ENCODE results near the gene NSUN2. TPM values are rescaled to one million over a fixed set of nuclear protein-coding genes. Genes with fewer than 3 reads are reported as not detected.
"Not testable (repeated sequence)": the region's sequence is repeated elsewhere in the genome, so short reads cannot be mapped to it uniquely, and the experiment has no call there.

NSUN2 gene
- total and polyA plus RNA-seq, 4 donors = 32.5 to 45.5 (median 40.4) TPM

- Histone ChIP-seq H3K27ac (ENCODE audit: low read depth, low read length) (no peak overlapping the region), H3K4me3 (ENCODE audit: low read depth, low read length) (no peak overlapping the region), H3K4me1 (ENCODE audit: control insufficient read depth, insufficient read depth, low read length) (peaks cover 9% of the 10 kb centered on the region), H3K36me3 (ENCODE audit: control insufficient read depth, insufficient read depth, low read length) (no peaks in the 10 kb centered on the region), H3K9me3 (ENCODE audit: control insufficient read depth, insufficient read depth, low read length) (no peaks in the 10 kb centered on the region), H3K27me3 (ENCODE audit: control insufficient read depth, insufficient read depth, low read length) (no peaks in the 10 kb centered on the region)
- no peak for DNase-seq (ENCODE audit: low read depth in 4 of 6, low spot score in 6 of 6)
- WGBS (ENCODE audit: insufficient coverage) = 84% methylated on average over 30 of the region's 30 CpGs
These were observed 60.6 kb downstream of the NSUN2 start for GRCh38 chr5:6572086-6572824.

GRCh38 chr5:6571607-6572006 is 61.2 kb downstream of the NSUN2 start:
- H3K36me3 ChIP-seq (ENCODE audit: control insufficient read depth, insufficient read depth, low read length); H3K9me3 ChIP-seq (ENCODE audit: control insufficient read depth, insufficient read depth, low read length): not testable (repeated sequence)
- WGBS (ENCODE audit: insufficient coverage) = 91% methylated on average over 2 of the region's 2 CpGs

DNA sequence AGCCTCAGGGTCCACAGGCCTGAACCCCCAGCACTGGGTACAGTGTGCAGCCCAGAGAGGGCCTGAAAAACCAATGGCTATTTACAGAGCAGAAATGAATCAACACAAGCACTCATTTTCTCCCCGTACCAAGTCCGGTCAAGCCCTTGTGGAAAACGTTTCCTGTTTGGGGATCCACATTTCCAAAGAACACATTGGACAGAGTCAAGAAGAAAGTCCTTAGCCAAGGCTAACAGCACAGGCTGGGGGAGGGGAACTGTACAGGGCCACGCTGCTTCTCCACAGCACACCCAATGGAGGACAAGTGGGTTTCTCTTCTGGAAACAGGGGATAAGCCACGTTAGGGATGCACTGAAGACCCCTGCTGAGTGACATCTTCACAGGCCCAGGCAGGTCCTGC is 62.3 kb downstream of the NSUN2 start:
- Histone ChIP-seq H3K9me3 (ENCODE audit: control insufficient read depth, insufficient read depth, low read length) (no peaks in the 10 kb centered on the region), H3K36me3 (ENCODE audit: control insufficient read depth, insufficient read depth, low read length) (no peaks in the 10 kb centered on the region), H3K27me3 (ENCODE audit: control insufficient read depth, insufficient read depth, low read length) (no peaks in the 10 kb centered on the region), H3K27ac (ENCODE audit: low read depth, low read length) (no peak overlapping the region), H3K4me3 (ENCODE audit: low read depth, low read length) (no peak overlapping the region), H3K4me1 (ENCODE audit: control insufficient read depth, insufficient read depth, low read length) (peaks cover 4% of the 10 kb centered on the region)
- DNase-seq (ENCODE audit: low read depth in 4 of 6, low spot score in 6 of 6) = no peak
- 67% methylated on average over 5 of the region's 5 CpGs for WGBS (ENCODE audit: insufficient coverage)

More at GRCh38 chr5:6571607-6572006, 61.2 kb downstream of the NSUN2 start:
- not testable (repeated sequence) for H3K27me3 ChIP-seq (ENCODE audit: control insufficient read depth, insufficient read depth, low read length); H3K4me1 ChIP-seq (ENCODE audit: control insufficient read depth, insufficient read depth, low read length); H3K27ac ChIP-seq (ENCODE audit: low read depth, low read length); DNase-seq (ENCODE audit: low read depth in 4 of 6, low spot score in 6 of 6); H3K4me3 ChIP-seq (ENCODE audit: low read depth, low read length)

GRCh38 chr5:6568889-6569288 is 64.0 kb downstream of the NSUN2 start:
- H3K4me1 ChIP-seq (ENCODE audit: control insufficient read depth, insufficient read depth, low read length) = no peaks in the 10 kb centered on the region
- DNase-seq (ENCODE audit: low read depth in 4 of 6, low spot score in 6 of 6) = peak in 1 of 6 donors; percentile 71
- H3K9me3 ChIP-seq (ENCODE audit: control insufficient read depth, insufficient read depth, low read length) = no peaks in the 10 kb centered on the region
- H3K27me3 ChIP-seq (ENCODE audit: control insufficient read depth, insufficient read depth, low read length) = no peaks in the 10 kb centered on the region
- 71% methylated on average over 5 of the region's 6 CpGs for WGBS (ENCODE audit: insufficient coverage)
- no peak overlapping the region for H3K27ac ChIP-seq (ENCODE audit: low read depth, low read length)
- no peak overlapping the region for H3K4me3 ChIP-seq (ENCODE audit: low read depth, low read length)
- no peaks in the 10 kb centered on the region for H3K36me3 ChIP-seq (ENCODE audit: control insufficient read depth, insufficient read depth, low read length)

- Histone ChIP-seq H3K4me3 (ENCODE audit: low read depth, low read length) (no peak overlapping the region), H3K9me3 (ENCODE audit: control insufficient read depth, insufficient read depth, low read length) (no peaks in the 10 kb centered on the region), H3K36me3 (ENCODE audit: control insufficient read depth, insufficient read depth, low read length) (no peaks in the 10 kb centered on the region), H3K27ac (ENCODE audit: low read depth, low read length) (no peak overlapping the region), H3K27me3 (ENCODE audit: control insufficient read depth, insufficient read depth, low read length) (no peaks in the 10 kb centered on the region), H3K4me1 (ENCODE audit: control insufficient read depth, insufficient read depth, low read length) (no peaks in the 10 kb centered on the region)
- peak in 1 of 6 donors; percentile 44 for DNase-seq (ENCODE audit: low read depth in 4 of 6, low spot score in 6 of 6)
- 85% methylated on average over 6 of the region's 6 CpGs for WGBS (ENCODE audit: insufficient coverage)
These were observed 64.5 kb downstream of the NSUN2 start for GRCh38 chr5:6568383-6568782.

- no peaks in the 10 kb centered on the region for H3K4me1 ChIP-seq (ENCODE audit: control insufficient read depth, insufficient read depth, low read length)
- H3K4me3 ChIP-seq (ENCODE audit: low read depth, low read length) = no peak overlapping the region
- H3K9me3 ChIP-seq (ENCODE audit: control insufficient read depth, insufficient read depth, low read length) = no peaks in the 10 kb centered on the region
- no peaks in the 10 kb centered on the region for H3K27me3 ChIP-seq (ENCODE audit: control insufficient read depth, insufficient read depth, low read length)
- H3K27ac ChIP-seq (ENCODE audit: low read depth, low read length) = no peak overlapping the region
- H3K36me3 ChIP-seq (ENCODE audit: control insufficient read depth, insufficient read depth, low read length) = no peaks in the 10 kb centered on the region
- DNase-seq (ENCODE audit: low read depth in 4 of 6, low spot score in 6 of 6) = no peak
These were observed 65.0 kb downstream of the NSUN2 start for GRCh38 chr5:6567835-6568234.

DNA sequence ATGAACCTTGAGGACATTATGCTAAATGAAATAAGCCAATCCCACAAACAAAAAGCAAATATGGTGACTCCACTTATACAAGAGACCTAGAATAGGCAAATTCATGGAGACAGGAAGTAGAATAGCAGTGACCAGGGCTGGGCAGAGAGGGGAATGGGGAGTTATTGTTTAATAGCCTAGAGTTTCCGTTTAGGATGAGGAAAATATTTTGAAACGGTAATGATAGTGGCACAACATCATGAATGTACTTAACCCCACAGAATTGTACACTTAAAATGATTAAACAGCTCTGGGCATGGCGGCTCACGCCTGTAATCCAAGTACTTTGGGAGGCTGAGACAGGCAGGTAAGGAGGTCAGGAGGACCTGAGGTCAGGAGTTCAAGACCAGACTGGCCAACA is 65.8 kb downstream of the NSUN2 start:
- H3K9me3 ChIP-seq (ENCODE audit: control insufficient read depth, insufficient read depth, low read length) = no peaks in the 10 kb centered on the region
- DNase-seq (ENCODE audit: low read depth in 4 of 6, low spot score in 6 of 6) = no peak
- no peaks in the 10 kb centered on the region for H3K4me1 ChIP-seq (ENCODE audit: control insufficient read depth, insufficient read depth, low read length)
- H3K4me3 ChIP-seq (ENCODE audit: low read depth, low read length) = no peak overlapping the region
- no peaks in the 10 kb centered on the region for H3K27me3 ChIP-seq (ENCODE audit: control insufficient read depth, insufficient read depth, low read length)
- WGBS (ENCODE audit: insufficient coverage) = no CpG with 5 or more reads among the region's 4 CpGs
- no peaks in the 10 kb centered on the region for H3K36me3 ChIP-seq (ENCODE audit: control insufficient read depth, insufficient read depth, low read length)
- H3K27ac ChIP-seq (ENCODE audit: low read depth, low read length) = no peak overlapping the region

- no peaks in the 10 kb centered on the region for H3K36me3 ChIP-seq (ENCODE audit: control insufficient read depth, insufficient read depth, low read length)
- no CpG with 5 or more reads among the region's 3 CpGs for WGBS (ENCODE audit: insufficient coverage)
- H3K9me3 ChIP-seq (ENCODE audit: control insufficient read depth, insufficient read depth, low read length) = no peaks in the 10 kb centered on the region
- no peak overlapping the region for H3K4me3 ChIP-seq (ENCODE audit: low read depth, low read length)
- no peaks in the 10 kb centered on the region for H3K27me3 ChIP-seq (ENCODE audit: control insufficient read depth, insufficient read depth, low read length)
- H3K4me1 ChIP-seq (ENCODE audit: control insufficient read depth, insufficient read depth, low read length) = no peaks in the 10 kb centered on the region
- DNase-seq (ENCODE audit: low read depth in 4 of 6, low spot score in 6 of 6) = peak in 2 of 6 donors; percentile 58 to 63
- H3K27ac ChIP-seq (ENCODE audit: low read depth, low read length) = no peak overlapping the region
These were observed 67.4 kb downstream of the NSUN2 start for GRCh38 chr5:6565492-6565891.

DNA sequence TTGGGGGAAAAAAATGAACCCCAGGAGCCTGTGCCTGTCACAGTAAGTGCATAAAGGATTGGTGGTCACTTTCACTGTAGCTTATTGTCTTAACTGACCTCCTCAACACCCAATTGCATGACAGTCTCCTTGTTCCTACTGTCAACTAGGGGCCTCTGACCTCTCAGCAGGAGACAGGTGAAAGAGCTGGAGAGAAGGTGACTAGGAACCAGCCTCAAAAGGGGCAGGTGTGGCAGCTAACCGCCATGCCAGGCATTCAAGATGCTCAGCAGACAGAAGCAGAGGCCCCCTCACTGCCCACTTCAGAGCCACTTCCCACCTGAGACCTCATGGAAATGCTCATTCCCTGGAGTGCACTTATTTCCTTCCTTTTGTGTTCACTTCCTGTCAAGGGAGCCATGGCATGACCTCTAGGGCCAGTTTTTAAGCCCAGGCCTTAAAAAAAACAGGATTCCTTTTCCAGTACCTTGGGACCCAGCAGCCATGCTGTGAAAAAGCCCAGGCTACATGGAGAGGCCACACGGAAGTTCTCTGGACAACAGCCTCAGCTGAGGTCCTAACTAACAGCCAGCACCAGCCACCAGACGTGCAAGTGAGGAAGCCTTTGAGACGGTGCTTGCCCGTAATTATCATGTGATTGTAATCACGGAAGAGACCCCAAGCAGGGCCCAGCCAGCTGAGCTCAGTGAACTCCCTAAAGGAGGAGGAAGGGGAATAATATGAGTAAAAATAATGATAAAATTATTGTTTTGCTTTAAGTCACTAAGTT is 74.9 kb downstream of the NSUN2 start:
- H3K4me3 ChIP-seq (ENCODE audit: low read depth, low read length) = no peak overlapping the region
- no peaks in the 10 kb centered on the region for H3K27me3 ChIP-seq (ENCODE audit: control insufficient read depth, insufficient read depth, low read length)
- no peak overlapping the region for H3K27ac ChIP-seq (ENCODE audit: low read depth, low read length)
- WGBS (ENCODE audit: insufficient coverage) = 90% methylated on average over 6 of the region's 6 CpGs
- DNase-seq (ENCODE audit: low read depth in 4 of 6, low spot score in 6 of 6) = no peak
- H3K4me1 ChIP-seq (ENCODE audit: control insufficient read depth, insufficient read depth, low read length) = no peaks in the 10 kb centered on the region
- H3K36me3 ChIP-seq (ENCODE audit: control insufficient read depth, insufficient read depth, low read length) = no peaks in the 10 kb centered on the region
- H3K9me3 ChIP-seq (ENCODE audit: control insufficient read depth, insufficient read depth, low read length) = no peaks in the 10 kb centered on the region

DNA sequence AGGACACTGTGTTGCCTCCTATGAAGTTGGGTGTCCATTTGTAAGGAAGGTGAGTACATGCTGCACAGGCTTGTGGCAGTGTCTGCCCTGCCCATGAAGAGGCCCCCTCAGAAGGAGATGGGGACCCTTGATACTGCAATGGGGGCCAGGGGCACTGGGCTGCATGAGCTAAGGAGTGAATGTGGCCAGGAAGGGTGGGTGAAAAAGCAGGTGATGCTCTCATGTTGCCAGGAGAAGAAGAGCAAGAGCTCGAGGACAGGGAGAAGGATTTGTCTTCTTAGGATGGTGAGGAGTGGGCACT is 76.1 kb downstream of the NSUN2 start:
- Histone ChIP-seq H3K4me3 (ENCODE audit: low read depth, low read length) (no peak overlapping the region), H3K36me3 (ENCODE audit: control insufficient read depth, insufficient read depth, low read length) (no peaks in the 10 kb centered on the region), H3K27me3 (ENCODE audit: control insufficient read depth, insufficient read depth, low read length) (no peaks in the 10 kb centered on the region), H3K4me1 (ENCODE audit: control insufficient read depth, insufficient read depth, low read length) (no peaks in the 10 kb centered on the region), H3K27ac (ENCODE audit: low read depth, low read length) (no peak overlapping the region), H3K9me3 (ENCODE audit: control insufficient read depth, insufficient read depth, low read length) (no peaks in the 10 kb centered on the region)
- no peak for DNase-seq (ENCODE audit: low read depth in 4 of 6, low spot score in 6 of 6)
- WGBS (ENCODE audit: insufficient coverage) = 95% methylated on average over 1 of the region's 1 CpG
